Measurements from ENCODE around the gene MRPL23. TPM values are rescaled to one million over a fixed set of nuclear protein-coding genes. Genes with fewer than 3 reads are reported as not detected.

MRPL23 gene
- total RNA-seq, 1 donor from 2014 or later, result 59.2 TPM

- intact Hi-C loops (cut with DNase I), result no loop called here
- H3K9me3 ChIP-seq, result no peaks in the 10 kb centered on the region
- DNase-seq, result peak; percentile 36
- no peak for ATAC-seq
- no peaks in the 10 kb centered on the region for H3K36me3 ChIP-seq
- no peaks in the 10 kb centered on the region for H3K4me1 ChIP-seq
- H3K27ac ChIP-seq, result no peak overlapping the region
- TF ChIP-seq, protein P1, sequence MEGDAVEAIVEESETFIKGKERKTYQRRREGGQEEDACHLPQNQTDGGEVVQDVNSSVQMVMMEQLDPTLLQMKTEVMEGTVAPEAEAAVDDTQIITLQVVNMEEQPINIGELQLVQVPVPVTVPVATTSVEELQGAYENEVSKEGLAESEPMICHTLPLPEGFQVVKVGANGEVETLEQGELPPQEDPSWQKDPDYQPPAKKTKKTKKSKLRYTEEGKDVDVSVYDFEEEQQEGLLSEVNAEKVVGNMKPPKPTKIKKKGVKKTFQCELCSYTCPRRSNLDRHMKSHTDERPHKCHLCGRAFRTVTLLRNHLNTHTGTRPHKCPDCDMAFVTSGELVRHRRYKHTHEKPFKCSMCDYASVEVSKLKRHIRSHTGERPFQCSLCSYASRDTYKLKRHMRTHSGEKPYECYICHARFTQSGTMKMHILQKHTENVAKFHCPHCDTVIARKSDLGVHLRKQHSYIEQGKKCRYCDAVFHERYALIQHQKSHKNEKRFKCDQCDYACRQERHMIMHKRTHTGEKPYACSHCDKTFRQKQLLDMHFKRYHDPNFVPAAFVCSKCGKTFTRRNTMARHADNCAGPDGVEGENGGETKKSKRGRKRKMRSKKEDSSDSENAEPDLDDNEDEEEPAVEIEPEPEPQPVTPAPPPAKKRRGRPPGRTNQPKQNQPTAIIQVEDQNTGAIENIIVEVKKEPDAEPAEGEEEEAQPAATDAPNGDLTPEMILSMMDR (IDR thresholded peaks at IDR 0.05), result no peak
- no peak overlapping the region for H3K4me3 ChIP-seq
- peaks cover 4% of the 10 kb centered on the region for H3K27me3 ChIP-seq (ENCODE audit: low read depth)
Observed at GRCh38 chr11:1934335-1935155, 12.6 kb upstream of the MRPL23 start.

DNA sequence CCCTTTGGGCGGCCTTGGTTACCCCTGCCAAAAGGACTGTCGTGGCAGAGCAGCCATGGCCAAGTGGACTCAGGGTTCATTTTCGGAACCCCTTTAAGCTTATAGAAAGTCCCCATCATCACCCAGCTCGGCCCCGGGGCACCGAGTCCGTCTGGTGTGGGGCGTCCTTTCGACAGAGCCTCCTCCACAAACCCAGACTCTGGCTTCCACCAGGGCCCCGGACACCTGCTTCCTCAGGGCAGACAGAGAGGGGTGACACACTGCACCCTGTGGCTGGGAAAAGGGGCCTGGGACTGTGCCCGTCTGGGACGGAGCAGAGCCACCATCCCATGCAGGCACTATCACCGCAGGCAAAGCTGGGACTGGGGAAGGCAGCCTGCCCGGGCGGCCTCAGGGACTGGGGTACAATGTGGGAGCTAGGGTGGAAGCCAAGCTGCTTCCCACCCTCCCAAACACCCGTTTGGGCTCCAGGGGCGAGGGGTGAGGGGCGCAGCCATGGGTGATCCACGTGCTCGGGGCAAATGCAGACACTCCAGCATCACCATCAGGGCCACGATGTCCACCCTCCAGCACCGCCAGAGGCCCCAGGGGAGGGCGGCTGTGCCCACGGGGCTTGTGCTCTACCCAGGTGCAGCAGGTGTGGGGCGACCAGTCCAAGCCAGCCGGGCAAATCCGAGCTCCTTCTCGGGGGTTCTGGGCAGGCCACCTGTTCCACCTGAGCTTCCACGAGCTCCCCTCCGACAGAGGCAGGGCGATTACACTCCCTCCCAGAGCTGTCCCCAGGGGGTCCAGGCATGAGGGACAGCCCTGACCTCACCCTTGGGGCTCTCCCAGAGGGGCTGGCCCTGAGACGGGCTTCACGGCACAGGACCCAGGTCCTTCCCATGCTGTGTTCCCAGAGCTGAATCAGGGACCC is 11.7 kb upstream of the MRPL23 start:
- H3K9me3 ChIP-seq, result no peaks in the 10 kb centered on the region
- H3K27ac ChIP-seq, result no peak overlapping the region
- H3K36me3 ChIP-seq, result no peaks in the 10 kb centered on the region
- DNase-seq (peak; percentile 28), ATAC-seq (no peak)
- no peaks in the 10 kb centered on the region for H3K4me1 ChIP-seq
- TF ChIP-seq, protein P1 (IDR thresholded peaks at IDR 0.05), result no peak
- intact Hi-C loops (cut with DNase I), result no loop called here
- H3K4me3 ChIP-seq, result no peak overlapping the region
- H3K27me3 ChIP-seq (ENCODE audit: low read depth), result peaks cover 4% of the 10 kb centered on the region

DNA sequence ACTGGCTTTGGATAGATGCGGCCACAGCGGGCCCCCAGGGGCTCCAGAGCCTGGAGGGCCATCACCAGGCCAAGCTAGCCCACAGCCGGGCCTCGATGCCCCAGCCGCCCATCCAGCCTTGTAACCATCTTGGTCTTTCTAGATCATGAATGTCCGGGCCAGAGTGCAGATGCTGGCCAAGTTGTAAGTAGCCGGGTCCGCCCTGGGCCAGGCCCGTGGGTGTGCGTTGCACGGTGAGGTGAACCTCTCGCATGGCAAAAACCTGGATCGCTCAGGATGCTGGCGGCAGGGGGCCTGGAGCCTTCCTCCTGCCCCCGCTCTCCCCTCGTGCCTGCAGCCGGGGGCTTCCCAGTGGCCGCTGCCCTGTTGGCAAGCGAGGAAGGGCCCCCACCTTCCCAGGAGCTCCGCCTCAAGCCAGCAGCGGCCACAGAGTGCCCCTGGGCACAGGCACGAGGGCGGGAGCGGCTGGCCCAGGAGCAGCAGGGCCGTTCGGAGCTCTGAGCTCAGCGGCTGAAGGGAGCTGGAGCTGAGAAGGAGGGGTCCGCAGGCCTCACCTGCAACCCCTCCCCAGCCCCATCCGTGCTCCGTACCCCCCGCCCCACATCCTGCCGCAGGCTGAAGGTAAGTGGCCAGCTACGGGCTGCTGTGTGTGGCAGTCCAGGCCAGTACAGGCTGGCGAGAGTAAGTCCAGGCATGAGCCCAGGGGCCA is 10.9 kb upstream of the MRPL23 start:
- intact Hi-C loops (cut with DNase I), result no loop called here
- H3K4me3 ChIP-seq, result no peak overlapping the region
- H3K36me3 ChIP-seq, result no peaks in the 10 kb centered on the region
- DNase-seq (peak; percentile 39), ATAC-seq (no peak)
- no peaks in the 10 kb centered on the region for H3K4me1 ChIP-seq
- peaks cover 4% of the 10 kb centered on the region for H3K27me3 ChIP-seq (ENCODE audit: low read depth)
- TF ChIP-seq, protein P1 (IDR thresholded peaks at IDR 0.05), result no peak
- no peak overlapping the region for H3K27ac ChIP-seq
- no peaks in the 10 kb centered on the region for H3K9me3 ChIP-seq

DNA sequence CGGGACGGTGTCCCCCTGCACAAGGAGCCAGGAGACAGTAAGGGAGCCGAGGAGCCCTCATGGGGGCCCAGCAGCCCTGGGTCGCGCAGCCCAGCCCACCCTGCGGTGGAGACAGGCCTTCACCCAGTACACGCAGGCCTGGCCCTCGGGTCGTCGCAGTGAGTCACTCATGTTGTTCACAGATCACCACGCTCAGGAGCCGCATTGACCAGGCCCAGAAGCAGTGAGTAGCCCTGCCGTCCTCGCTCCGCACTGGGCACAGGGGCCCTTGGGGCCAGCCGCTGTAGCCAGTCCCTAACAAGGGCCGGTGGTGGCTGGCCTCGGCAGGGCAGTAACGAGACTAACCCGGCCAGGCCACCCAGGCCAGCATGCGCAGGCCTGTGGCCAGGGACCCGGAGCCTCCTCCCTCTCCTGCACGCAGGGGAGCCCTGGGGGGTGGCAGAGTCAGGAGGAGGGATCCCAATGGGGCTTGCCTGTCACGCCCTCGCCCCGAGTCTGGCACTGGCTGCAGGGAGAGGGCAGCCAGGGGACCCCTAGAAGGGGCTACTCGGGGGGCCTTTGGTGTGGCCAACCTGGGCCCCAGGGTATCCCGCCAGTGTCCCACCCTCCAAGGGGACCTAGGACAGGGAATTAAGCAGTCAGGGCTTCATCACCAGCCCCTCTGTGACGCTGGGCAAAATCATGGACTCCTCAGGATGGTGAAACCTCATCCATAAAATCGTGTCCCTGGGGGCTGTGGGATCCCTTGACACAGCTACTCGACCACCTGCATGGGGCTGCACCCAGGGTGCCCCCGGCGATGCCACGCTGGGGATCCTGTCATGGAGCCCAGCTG is 10.1 kb upstream of the MRPL23 start:
- DNase-seq, result peak; percentile 40
- TF ChIP-seq, protein P1 (IDR thresholded peaks at IDR 0.05), result no peak
- Histone ChIP-seq H3K4me1 (no peaks in the 10 kb centered on the region), H3K9me3 (no peaks in the 10 kb centered on the region), H3K4me3 (no peak overlapping the region), H3K27me3 (ENCODE audit: low read depth) (peaks cover 4% of the 10 kb centered on the region), H3K36me3 (no peaks in the 10 kb centered on the region), H3K27ac (no peak overlapping the region)
- no peak for ATAC-seq
- intact Hi-C loops (cut with DNase I), result no loop called here

Measured in lower lobe of right lung (tissue), 2 donors.